CD4-positive, alpha-beta T cell treated with Interleukin-21 for 1 hour (primary cell): ENCODE results near the gene SPG7.
"Not testable (repeated sequence)": the region's sequence is repeated elsewhere in the genome, so short reads cannot be mapped to it uniquely, and the experiment has no call there.

Experiments
- DNase-seq: peaks from one replicate; pipeline ENCODE4 v3.0.0-alpha.2; 2020

The SPG7 gene

GRCh38 chr16:89507834-89508590, at the start of gene SPG7:
Gene SPG7 (plus strand): TSS chr16:89508403. CDS start chr16:89508418, 15 bp downstream.
- DNase-seq = peak; percentile 91

- no peak for DNase-seq
Observed at GRCh38 chr16:89458551-89458950, 49.7 kb upstream of the SPG7 start.

GRCh38 chr16:89458967-89459366, 49.2 kb upstream of the SPG7 start:
- DNase-seq = no peak

DNA sequence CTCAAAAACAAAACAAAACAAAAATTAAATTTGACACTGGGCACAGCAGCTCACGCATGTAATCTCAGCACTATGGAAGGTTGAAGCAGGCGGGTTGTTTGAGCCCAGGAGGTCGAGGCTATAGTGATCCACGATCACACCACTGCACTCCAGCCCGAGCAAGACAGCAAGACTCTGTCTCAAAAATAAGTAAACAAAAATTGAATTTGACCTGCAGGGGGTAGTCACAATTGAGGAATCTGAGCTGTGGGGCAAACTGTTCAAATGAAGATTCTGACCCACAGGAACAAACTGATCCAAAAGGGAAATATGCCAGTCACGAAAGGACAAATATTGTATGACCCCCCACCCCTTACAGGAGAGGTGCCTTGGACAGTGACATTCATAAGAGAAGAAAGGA, 47.6 kb upstream of the SPG7 start:
- no peak for DNase-seq

GRCh38 chr16:89461890-89462289, 46.3 kb upstream of the SPG7 start:
- not testable (repeated sequence) for DNase-seq

DNA sequence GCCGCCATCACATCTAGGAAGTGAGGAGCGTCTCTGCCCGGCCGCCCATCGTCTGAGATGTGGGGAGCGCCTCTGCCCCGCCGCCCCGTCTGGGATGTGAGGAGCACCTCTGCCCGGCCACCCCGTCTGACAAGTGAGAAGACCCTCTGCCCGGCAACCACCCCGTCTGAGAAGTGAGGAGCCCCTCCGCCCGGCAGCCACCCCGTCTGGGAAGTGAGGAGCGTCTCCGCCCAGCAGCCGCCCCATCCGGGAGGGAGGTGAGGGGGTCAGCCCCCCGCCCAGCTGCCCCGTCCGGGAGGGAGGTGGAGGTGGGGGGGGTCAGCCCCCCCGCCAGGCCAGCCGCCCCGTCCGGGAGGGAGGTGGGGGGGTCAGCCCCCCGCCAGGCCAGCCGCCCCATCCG, 45.6 kb upstream of the SPG7 start:
- not testable (repeated sequence) for DNase-seq

DNA sequence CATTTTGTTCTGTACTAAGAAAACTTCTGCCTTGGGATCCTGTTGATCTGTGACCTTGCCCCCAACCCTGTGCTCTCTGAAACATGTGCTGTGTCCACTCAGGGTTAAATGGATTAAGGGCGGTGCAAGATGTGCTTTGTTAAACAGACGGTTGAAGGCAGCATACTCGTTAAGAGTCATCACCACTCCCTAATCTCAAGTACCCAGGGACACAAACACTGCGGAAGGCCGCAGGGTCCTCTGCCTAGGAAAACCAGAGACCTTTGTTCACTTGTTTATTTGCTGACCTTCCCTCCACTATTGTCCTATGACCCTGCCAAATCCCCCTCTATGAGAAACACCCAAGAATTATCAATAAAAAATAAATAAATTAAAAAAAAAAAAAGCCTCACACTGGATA, 44.9 kb upstream of the SPG7 start:
- DNase-seq = not testable (repeated sequence)

- DNase-seq = no peak
Observed at GRCh38 chr16:89466920-89467319, 41.3 kb upstream of the SPG7 start.

- no peak for DNase-seq
Observed at GRCh38 chr16:89467382-89467781, 40.8 kb upstream of the SPG7 start.

- DNase-seq = peak; percentile 25
Observed at GRCh38 chr16:89472711-89473075, 35.5 kb upstream of the SPG7 start.

DNA sequence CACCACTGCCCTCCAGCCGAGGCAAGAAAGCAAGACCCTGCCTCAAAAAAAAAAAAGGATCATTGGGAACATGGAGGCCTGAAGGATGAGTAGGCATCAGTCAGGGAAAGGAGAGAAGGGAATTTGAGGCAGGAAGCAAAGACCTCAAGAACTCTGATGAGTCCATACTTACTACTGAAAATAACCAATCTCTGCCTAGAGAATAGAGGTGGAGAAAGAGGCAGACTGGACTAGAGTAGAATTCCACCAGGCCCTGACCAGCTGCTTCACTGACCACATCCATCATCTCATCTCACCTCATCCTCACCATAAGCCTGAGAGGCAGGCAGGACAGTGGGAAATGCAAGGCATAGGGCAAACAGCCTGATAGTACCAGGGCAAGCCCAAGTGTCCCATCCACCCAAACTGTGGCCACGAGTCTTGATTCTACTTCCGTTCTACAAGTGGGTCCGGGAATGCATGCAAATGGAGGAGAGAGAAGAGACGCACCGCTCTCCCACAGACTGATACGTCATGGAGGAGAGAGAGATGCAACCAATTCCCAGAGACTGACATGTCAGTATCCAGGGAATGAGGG, 35.0 kb upstream of the SPG7 start:
- no peak for DNase-seq

DNA sequence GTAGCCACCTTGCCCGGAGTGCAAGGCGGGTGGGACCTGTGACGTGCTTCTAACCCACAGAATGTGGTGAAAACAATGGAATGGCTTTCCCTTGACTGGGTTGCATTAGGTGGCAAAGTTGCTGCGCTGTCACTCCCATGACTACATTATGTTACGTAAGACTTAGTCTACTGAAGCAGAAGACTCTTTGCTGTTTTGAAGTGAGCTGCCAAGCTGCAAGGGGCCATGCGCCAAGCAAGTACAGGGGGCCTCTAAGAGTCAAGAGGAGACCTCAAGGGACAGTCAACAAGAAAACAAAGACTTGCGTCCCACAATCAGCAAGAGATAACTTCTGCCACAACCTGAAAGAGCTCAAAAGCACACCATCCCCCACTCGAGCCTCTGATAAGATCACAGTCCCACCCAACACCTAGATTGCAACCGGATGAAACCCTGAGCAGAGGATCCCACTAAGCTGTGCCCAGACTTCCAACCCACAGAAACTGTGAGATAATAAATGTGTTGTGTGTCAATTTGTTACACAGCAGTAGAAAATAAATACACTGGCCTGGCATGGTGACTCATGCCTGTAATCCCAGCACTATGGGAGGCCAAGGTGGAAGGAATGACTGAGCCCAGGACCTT, 34.3 kb upstream of the SPG7 start:
- peak; percentile 29 for DNase-seq

GRCh38 chr16:89475144-89475543, 33.1 kb upstream of the SPG7 start:
- DNase-seq = no peak

DNA sequence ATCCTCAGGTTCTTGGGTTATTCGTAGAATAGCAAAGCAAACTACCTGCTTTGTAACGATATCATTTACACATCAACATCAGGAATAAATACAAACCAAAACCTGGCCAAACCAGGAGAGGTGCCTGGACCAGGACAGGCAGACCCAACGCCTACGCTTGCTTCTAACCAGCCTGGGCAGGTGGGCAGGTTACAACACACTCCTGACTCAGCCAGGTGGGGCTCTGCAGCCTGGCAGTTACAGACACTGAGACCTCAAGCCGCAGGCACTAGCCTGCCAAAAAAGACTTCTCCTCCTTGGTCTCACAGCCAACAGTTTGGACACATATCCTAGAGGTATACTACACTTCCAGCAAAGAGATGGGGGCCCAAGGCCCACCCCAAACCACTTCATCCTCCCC, 31.8 kb upstream of the SPG7 start:
- DNase-seq = no peak

- DNase-seq = no peak
Observed at GRCh38 chr16:89476811-89477261, 31.4 kb upstream of the SPG7 start.

- DNase-seq = no peak
Observed at GRCh38 chr16:89478576-89479221, 29.5 kb upstream of the SPG7 start.

DNA sequence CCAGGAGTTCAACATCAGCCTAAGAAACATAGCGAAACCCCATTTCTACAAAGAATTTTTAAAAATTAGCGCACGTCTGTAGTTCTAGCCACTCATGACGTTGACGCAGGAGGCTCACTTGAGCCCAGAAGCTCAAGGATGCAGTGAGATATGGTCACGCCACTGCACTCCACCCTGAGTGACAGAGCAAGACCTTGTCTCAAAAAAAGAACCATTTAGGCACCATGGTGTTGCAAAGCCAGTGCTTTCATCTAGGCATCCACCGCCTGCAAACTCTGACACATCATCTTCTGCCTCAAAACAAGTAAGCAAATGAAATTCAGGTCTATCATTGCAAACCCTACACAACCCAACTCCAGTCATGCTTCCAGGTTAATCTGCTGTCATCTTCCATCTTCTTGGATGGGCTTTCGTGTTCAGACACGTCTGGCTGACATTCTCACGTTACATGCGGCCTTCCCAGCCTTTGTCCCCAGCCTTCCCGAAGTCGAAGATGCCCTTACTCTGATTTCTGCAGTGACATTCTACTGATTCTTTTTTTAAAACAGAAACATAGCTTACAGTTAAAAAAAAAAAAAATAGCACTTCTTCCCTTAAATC, 26.7 kb upstream of the SPG7 start:
- DNase-seq = no peak

DNA sequence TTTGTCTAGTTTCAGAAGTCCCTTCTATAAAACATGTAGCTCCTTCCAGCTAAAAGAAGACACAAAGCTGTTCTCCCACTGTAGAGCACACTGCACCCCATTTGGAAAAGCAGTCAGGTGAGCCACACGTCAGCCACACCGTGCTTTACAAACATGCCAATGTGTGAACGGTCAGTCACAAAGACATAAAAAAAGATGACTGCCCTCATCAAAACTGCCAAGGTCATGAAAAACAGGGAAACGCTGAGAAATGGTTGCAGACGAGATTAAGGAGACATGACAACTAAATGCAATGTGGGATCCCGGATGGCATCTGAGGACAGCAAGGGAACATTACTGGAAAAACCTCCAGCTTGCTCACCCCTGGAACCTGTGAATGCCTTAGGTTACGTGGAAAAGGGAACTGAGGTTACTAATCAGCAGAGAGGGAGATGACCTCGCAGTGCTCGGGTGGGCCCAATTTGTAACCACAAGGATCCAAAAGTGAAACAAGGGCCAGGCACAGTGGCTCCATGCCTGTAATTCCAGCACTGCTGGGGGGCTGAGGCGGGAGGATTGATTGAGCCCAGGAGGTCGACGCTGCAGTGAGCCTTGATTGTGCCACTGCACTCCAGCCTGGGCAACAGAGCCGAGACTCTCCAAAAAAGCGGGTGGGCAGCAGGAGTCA, 25.9 kb upstream of the SPG7 start:
- DNase-seq = no peak

GRCh38 chr16:89482817-89483205, 25.4 kb upstream of the SPG7 start:
- DNase-seq = no peak

DNA sequence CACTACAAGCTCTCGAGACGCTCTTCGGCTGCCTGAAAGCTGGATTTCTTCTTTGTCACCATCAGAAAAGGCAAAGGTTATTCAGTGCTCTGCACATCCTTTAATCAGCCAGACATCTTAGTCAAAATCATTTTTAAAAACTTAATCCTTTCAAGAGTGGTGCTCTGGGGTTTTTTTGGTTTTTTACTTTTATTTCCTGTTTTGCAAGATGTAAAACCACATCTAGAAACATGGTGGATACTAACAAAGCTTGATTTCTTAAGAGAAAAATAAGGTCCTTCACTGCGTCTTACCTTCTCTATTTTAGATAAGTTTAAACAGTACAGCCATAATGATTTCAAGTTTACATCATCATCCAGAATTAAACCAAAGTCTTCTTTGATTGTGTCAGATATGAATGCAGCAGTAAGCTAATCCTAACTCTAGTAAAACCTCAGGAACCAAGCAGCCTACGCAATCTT, 24.1 kb upstream of the SPG7 start:
- DNase-seq = peak; percentile 71

DNA sequence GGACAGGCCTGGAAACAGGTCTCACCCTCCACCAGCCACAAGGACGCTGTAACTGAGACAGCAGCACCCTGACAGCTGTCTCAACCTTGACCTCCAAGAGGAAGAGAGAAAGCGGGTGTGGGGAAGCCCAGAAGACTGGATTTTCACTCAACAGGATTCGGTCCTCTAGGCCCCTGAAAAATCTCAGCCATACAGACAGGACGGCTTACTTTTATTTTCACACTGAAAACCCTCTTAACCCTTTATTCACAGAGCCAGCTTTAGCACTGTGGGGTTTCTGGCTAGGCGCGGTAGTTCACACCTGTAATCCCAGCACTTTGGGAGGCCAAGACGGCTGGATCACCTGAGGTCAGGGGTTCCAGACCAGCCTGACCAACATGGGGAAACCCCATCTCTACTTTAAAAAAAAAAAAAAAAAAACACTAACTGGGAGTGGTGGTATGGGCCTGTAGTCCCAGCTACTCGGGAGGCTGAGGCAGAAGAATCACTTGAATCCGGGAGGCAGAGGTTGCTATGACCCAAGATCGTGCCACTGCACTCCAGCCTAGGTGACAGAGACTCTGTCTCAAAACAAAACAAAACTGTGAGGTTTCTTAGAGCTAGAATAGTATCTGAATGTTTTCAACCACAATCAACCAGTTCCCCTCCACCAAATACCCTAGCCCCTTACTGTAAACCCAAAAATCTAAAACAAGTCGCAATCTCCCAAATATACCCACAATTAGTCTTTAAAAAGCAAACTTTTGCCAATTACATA, 23.1 kb upstream of the SPG7 start:
- DNase-seq = peak; percentile 51

GRCh38 chr16:89485701-89486246, 22.4 kb upstream of the SPG7 start:
- no peak for DNase-seq
